HG03378 (cell line): ENCODE results near the gene UBE2K.
"Not testable (repeated sequence)": the region's sequence is repeated elsewhere in the genome, so short reads cannot be mapped to it uniquely, and the experiment has no call there.

Experiments
- ATAC-seq: cut with Tn5 transposase; IDR thresholded peaks from one replicate; pipeline ENCODE4 v1.9.1; 2021; ENCODE audit warnings: mild to moderate bottlenecking, moderate library complexity; ENCODE audit not compliant: unreplicated experiment

The UBE2K gene

DNA sequence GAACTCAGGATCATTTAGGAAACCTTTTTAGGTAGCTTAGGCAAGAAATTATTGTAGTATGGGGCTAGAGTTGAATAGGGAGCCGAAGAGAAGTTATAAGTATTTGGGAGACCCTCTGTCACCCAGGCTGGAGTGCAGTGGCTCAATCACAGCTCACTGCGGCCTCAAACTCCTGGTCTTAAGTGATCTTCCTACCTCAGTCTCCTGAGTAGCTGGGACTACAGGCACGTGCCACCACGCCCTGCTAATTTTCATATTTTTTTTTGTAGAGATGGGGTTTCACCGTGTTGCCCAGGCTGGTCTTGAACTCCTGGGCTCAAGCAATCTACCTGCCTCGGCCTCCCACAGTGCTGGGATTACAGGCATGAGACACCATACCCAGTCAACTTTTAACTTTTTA is 23.3 kb downstream of the UBE2K start:
- ATAC-seq: not testable (repeated sequence)

DNA sequence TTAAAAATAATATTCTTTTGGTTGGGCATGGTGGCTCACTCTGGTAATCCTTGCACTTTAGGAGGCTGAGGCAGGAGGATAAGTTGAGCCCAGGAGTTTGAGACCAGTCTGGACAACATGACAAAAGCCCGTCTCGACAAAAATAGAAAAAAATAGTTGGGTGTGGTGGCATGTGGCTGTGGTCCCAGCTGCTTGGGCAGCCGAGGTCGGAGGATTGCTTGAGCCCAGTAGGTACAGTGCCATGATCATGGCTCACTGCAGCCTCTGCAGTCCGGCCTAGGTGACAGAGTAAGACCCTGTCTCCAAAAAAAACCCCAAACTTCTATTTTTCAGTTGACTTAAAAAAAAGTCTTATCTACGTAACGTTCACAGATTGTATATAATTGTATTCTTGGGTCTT is 23.9 kb downstream of the UBE2K start:
- no peak for ATAC-seq

DNA sequence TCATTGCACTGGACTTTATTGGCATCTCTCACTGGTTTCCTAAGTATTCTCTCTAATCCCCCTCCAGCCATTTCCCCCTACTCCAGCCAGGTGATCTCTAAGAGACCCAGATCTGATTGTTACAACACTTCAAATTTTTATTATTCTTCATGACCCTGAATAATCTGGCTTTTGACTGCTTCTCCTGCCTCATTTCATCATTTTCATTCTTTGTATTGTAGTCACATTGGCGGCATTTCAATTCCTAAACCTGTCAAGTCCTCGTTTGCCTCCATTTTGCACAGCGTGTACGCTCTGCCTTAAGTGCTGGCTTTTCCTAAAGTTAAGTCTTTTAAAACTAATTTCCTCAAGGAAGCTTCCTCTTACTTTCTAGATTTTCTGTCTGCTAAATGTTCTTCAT is 31.6 kb downstream of the UBE2K start:
- no peak for ATAC-seq

DNA sequence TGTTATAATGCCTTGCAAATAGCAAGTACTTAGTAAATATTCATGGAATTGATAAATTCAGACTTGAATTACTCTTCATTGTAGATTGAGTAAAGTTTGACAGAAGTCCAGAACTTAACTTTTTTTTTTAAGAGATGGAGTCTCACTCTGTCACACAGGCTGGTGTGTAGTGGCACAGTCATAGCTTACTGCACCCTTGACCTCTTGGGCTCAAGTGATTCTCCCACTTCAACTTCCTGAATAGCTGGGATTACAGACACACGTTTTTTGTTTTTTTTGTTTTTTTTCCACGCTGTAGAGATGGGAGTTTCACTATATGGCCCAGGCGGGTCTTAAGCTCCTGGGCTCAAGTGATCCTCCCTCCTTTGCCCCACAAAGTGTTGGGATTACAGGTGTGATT is 32.1 kb downstream of the UBE2K start:
- no peak for ATAC-seq

DNA sequence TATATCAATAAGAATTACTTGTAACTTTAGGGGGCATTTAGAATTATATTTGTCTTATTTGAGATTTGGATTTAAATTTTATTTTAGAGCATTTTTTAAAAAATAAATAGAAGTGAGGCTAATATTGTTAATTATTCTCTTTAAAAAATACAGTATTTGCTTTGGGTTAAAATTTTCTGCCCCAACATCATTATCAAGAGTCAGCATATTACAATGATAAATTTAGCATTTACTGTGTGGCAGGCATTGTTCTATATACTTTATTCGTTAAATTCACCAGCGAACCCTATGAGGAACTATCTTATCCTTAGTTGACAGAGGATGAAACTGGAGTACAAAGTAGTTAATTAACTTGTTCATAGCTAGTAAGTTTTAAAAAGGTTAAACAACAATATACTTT is 34.0 kb downstream of the UBE2K start:
- no peak for ATAC-seq

DNA sequence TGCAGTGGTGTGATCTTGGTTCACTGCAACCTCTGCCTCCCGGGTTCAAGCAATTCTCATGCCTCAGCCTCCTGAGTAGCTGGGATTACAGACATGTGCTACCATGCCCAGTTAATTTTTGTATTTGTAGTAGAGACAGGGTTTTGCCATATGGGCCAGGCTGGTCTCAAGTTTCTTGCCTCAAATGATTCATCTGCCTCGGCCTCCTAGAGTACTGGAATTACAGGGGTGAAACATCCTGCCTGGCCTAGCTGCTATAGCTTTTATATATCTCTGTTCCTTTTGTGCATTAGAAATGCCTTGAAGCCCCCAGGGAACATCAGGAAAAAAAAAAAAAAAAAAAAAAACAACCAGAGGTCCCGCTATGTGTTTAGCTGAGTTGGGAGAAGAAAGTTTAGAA is 34.8 kb downstream of the UBE2K start:
- ATAC-seq: no peak

DNA sequence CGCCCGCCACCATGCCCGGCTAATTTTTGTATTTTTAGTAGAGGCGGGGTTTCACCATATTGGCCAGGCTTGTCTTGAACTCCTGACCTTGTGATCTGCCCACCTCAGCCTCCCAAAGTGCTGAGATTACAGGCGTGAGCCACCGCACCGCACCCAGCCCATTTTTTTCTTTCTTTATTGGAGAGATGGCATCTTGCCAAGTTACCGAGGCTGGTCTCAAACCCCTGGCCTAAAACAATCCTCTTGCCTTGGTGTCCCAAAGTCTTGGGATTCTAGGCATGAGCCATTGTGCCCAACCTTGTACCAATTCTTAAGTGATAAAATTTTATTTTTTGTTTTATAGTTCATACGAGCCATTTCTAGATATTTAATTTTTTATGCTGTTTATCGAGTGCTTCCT is 41.7 kb downstream of the UBE2K start:
- ATAC-seq: not testable (repeated sequence)

DNA sequence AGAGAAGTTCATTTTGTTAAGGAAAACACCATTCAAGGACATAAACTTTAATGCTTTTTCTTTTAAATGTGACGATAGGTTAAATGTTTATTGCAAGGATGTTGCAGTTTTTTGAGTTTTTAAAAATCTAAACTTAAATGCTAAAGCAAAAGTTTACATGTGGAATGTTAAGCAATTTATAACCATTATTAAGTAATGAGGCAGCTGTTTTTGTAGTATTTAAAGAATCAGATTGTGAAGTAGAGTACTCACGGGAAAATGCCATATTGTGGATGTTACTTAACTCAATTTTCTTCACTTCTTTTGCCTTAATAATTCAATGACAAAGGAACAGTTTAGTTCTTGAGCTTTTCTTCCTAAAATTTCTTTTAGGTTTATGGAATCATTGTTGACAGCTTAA is 43.5 kb downstream of the UBE2K start:
- no peak for ATAC-seq

DNA sequence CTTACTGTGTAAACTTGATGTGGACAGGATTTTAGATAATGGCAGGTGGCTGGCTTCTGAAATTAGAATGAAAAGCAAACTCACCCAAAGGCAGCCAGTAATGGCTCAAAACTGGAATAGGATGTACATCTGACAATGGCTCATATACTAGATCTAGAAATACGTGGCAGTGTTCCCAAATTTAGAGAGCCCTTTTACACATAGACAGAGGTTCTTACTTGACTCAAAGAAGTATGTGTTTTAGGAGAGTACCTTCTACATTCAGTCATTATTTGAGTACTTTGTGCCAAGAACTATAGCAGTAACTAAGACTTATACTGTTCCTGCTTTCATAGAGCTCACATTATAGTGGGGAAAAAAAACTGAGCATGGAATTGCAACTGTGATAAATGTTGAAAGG is 48.0 kb downstream of the UBE2K start:
- ATAC-seq: no peak

DNA sequence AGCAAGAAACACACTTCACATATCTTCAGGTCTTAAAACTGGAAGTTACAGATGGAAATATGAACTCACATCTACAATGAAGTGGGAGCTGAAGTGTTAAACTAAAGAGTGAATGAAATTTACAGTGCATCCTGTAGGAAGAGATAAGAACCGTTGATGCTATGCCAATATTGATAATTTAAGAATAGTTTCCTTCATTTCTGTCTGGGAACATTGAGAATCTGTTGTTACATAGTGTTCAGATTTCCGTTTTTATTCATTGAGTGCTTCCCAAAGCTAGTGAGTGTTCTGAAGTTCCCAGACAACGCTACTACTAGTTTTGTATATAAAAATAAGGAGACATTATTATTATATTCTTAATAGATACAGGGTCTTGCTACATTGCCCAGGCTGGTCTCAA is 52.3 kb downstream of the UBE2K start:
- no peak for ATAC-seq

DNA sequence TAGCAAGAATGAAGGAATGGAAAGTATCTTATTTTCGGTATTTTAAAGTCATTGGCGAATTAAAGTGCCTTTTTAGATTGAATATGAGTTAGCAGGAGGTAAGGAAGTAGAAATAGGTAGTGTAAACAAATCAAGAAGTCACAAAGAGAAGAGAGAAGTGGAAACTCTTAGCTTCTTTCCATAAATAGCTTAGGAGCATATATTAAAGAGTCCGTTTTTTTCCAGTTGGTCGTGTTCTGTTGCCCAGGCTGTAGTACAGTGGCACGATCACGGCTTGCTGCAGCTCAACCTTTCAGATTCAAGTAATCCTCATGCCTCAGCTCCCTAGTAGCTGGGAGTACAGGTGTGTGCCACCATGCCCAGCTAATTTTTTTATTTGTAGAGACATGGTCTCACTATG is 56.4 kb downstream of the UBE2K start:
- no peak for ATAC-seq

DNA sequence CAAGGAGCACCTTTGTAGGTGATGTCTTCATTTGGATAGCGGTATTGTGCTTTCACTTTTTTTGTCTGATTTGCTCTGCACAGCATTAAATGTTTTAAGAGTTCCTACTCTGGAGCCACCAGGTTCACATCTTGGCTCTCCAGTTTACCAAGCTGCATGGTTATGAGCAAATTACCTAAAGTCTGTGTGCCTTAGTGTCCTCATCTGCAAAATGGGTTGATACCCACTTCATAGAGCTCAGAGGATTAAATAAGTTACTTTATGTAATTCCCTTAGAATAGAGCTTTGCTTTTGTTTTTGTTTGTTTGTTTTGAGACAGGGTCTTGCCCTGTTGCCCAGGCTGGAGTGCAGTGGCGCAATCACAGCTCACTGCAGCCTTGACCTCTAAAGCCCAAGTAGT is 58.2 kb downstream of the UBE2K start:
- ATAC-seq: no peak

DNA sequence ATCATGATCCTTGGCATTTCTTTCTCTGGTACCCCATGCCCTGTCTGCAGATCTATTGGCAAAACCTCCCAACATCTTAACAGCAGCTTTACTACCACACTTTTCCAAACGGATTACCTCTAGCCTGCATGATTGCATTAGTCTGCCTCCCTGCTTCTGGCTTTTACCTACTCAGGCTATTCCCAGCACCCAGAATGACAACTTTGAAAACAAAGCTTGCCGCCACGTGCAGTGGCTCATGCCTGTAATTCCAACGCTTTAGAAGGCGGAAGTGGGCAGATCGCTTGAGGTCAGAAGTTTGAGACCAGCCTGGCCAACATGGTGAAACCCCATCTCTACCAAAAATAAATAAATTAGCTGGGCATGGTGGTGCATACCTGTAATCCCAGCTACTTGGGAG is 60.2 kb downstream of the UBE2K start:
- ATAC-seq: no peak

DNA sequence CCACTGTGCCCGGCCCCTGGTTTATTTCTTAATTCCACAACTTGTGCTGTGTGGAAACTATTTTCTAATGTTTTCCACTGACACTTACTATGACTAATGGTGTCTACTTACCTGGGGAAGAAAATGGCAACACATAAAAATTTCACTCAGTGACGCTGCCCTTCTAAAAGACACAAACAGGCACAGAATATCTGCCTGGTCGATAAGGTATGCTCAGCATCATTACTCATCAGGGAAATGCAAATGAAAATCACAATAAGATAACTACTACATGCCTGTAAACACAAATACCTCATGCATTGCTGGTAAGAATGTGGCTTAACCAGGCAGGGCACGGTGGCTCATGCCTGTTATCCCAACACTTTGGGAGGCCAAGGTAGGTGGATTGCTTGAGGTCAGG is 61.6 kb downstream of the UBE2K start:
- no peak for ATAC-seq

DNA sequence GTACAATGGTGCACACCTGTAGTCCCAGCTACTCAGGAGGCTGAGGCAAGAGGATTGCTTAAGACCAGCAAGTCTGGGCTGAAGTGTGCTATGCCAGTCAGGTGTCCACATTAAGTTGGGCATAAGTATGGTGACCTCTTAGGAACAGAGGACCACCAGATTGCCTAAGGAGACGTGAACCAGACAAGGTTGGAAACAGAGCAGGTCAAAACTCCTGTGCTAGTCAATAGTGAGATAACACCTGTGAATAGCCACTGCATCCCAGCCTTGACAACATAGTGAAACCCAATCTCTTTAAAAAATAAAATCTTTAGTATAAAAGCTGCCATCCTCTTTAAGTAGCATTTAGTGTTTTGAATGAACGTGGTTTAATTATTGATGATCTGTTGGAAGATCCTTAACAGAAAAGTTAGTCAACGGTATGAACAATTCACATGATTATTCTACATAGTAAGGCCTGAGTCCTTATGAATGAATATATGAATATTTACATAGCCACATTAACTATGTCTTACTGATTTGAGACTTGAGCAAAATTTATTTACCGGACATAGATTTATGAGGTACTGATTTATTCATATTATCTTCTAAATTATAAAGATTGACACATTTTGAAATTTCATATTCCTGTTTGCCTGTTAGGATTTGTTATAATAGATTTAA is 63.2 kb downstream of the UBE2K start:
- no peak for ATAC-seq

DNA sequence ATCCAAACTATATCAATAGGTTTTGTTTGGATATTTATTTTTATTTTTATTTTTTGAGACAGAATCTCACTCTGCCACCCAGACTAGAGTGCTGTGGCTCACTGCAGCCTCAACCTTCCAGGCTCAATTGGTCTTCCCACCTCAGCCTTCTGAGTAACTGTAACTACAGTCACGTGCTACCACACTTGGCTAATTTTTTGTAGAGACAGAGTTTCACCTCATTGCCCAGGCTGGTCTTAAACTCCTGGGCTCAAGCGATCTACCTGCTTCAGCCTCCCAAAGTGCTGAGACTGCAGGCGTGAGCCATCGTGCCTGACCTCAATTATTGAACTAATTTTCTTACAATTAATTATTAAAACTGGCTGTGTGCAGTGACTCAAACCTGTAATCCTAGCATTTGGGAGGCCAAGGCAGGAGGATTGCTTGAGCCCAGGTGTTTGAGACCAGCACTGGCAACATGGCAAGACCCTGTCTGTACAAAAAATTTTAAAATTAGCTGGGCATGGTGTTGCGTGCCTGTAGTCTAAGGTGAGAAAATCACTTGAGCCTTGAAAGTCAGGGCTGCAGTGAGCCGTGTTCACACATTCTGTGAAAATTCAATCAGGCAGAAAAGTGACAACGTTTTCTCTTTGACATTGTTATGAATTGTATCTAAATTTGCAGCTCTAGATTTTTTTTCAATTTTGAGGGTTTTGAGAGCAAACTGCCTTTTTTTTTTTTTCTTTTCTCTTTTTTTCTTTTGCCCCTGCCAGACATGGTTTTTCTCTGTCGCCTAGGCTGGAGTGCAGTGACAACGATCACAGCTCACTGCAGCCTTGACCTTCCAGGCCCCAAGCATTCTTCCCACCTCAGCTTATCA is 66.0 kb downstream of the UBE2K start:
- ATAC-seq: peak; percentile 78

DNA sequence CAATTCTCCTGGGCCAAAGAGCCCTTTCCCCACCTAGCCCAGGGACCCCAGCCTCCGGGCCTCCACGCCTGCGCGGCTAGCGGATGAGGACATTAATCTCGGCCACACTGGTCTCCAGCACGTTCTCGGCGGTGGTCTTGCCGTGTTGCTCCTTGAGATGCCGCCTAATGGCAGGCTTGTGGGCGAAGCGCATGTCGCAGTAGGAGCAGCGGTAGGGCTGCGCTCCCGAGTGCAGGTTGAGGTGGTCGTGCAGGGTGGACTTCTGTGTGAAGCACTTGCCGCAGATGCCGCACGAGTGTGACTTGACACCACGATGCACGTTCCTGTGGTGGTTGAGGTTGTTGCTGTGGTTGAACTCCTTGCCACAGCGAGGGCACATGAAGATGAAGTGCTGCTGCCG is 72.1 kb downstream of the UBE2K start:
- no peak for ATAC-seq

DNA sequence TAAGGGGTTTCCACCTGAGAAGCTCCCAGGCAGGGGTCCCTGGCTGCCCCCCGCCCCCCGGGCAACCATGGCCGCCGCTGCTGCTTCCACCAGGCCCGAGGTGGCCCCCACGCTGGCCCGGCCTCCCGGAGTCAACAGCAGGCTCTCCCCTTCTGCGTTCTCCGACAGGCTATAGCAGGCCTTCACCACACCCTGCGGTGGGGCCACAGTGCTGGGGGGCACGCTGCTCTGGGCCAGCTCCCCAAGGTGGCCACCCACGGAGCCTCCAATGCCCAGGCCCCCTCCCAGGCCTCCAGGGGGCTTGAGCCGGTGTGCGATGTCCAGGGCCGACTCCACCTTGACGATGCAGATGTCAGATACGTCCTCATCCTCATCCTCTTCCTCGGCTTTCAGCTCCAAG is 72.5 kb downstream of the UBE2K start:
- no peak for ATAC-seq

DNA sequence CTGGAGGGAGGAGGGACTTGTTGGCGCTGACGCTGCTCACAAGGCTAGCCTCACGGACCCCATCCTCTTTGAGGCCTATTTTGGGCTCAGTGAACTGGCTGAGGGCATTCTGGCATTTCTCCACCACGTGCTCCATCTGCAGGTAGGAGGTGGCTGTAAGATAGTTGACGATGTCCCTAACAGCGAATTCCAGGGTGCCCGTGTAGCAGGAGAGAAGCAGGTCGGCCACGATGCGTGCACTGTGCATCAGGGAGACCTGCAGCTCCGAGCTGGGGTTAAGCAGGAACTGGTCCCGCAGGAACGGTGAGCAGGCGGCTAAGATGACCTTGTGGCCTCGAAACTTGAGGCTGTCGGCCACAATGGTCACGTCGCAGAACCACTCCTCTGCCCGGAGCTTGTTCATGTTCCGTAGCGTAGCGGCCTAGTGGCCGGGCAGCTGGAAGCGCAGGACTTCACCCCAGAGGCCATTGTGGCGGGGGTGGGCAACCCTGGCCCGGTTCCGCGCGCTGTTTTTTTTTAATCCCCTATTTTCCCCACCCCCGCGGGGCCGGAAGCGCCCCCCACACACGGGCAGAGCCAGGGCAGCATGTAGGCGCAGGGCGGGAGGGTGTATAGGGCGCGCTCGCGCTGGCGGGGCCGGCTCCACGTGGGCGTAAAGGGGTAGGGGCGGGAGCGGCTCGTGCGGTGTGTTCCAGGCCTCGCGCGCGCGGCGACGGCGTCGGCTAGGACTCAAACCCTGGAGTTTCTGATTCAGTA is 73.2 kb downstream of the UBE2K start:
- ATAC-seq: no peak

DNA sequence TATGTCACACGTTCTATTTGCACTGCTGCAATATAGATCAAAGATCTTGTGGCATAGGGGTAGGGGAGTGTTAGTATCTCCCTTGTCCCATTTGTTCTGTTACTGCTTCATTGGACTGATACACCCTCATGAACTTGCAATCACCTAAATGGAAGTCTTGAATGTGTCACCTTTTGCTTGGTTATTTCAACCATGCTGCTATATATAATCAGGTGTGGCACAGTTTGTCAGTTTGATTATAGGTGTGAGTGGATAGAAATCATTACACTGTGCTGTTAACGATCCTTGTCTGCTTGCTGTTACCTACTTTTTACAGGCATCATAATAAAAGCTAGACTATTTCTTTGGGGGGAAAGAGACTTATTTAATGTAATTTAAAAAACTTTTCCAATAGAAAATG is 84.1 kb downstream of the UBE2K start:
- ATAC-seq: not testable (repeated sequence)

DNA sequence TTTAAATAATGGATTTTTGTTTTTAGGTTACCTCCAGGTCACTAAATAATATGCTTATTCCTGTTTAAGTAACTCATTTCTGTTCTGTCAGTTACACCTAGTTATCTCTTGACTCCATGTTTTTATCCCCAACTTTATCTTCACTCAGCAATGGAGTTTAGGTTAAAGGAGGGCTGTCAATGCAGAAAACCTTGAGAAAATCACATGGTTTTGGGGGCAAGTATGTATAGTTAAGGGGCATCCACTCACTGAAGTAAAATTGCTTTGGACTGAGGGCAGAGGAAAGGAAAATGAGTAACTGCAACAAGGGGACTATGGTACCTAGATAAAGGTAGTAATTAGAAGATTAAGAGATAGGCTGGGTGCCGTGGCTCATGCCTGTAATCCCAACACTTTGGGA is 87.1 kb downstream of the UBE2K start:
- ATAC-seq: no peak

DNA sequence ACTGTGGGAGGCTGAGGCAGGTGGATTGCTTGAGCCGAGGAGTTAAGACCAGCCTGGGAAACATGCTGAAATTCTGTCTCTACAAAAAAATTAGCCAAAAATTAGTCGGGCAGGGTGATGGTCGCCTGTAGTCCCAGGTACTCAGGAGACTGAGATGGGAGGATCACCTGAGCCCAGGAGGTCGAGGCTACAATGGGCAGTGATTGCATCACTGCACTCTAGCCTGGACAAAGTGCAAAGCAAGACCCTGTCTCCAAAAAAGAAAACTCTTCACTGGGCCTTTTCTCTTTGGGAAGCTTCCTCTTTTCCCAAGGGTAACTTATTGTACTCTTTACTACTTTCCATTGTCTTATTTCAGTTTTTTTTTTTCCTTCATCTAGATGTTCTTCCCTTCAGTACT is 88.9 kb downstream of the UBE2K start:
- no peak for ATAC-seq
